Hepatocyte (in vitro differentiated cells): ENCODE data around the gene NEDD4L.

Source experiments
- EZH2 ChIP-seq: fragments of 200-600 bp; sonication (generic); IDR thresholded peaks from 2 replicates; pipeline ENCODE4 v1.6.1; 2016; ENCODE audit warnings: antibody characterized with exemption, mild to moderate bottlenecking, borderline replicate concordance
- TF ChIP-seq, protein P1 (sequence below): fragments of 200-600 bp; sonication (generic); IDR thresholded peaks from 2 replicates; pipeline ENCODE4 v1.5.1; 2016; ENCODE audit warnings: antibody characterized with exemption, mild to moderate bottlenecking; ENCODE audit not compliant: poor library complexity

DNA sequence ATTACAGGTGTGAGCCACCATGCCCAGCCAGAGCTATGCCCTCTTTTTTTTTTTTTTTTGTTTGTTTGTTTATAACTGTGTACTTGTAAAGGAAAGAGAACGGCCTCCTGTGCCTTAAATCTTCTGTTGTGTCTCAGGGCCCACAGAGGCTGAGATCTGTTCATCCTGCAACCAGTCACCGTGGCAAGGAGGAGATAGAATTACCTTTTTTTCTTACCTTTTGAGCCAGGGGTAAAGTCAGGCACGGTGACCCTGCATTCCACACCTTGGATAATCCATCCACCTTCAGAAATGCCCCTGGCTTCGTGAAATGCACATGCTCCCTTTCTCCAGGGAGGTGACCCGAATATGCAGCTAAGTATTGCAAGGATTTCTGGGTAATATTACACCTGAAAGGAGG lies 12.8 kb downstream of the NEDD4L start:
- TF ChIP-seq, protein P1, sequence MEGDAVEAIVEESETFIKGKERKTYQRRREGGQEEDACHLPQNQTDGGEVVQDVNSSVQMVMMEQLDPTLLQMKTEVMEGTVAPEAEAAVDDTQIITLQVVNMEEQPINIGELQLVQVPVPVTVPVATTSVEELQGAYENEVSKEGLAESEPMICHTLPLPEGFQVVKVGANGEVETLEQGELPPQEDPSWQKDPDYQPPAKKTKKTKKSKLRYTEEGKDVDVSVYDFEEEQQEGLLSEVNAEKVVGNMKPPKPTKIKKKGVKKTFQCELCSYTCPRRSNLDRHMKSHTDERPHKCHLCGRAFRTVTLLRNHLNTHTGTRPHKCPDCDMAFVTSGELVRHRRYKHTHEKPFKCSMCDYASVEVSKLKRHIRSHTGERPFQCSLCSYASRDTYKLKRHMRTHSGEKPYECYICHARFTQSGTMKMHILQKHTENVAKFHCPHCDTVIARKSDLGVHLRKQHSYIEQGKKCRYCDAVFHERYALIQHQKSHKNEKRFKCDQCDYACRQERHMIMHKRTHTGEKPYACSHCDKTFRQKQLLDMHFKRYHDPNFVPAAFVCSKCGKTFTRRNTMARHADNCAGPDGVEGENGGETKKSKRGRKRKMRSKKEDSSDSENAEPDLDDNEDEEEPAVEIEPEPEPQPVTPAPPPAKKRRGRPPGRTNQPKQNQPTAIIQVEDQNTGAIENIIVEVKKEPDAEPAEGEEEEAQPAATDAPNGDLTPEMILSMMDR: no peak
- TF ChIP-seq EZH2: no peak
